ENCODE data around the gene PTPRT. TPM values are rescaled to one million over a fixed set of nuclear protein-coding genes. Genes with fewer than 3 reads are reported as not detected.
"Not testable (repeated sequence)": the region's sequence is repeated elsewhere in the genome, so short reads cannot be mapped to it uniquely, and the experiment has no call there.

Gene PTPRT
- total RNA-seq, 1 donor from 2014 or later = not detected

- DNase-seq (ENCODE audit: low read depth in 2 of 2) = no peak
These were observed 275.4 kb downstream of the PTPRT start for GRCh38 chr20:42914302-42914701.

- not testable (repeated sequence) for DNase-seq (ENCODE audit: low read depth in 2 of 2)
These were observed 278.9 kb downstream of the PTPRT start for GRCh38 chr20:42910808-42911207.

GRCh38 chr20:42907730-42908129, 282.0 kb downstream of the PTPRT start:
- DNase-seq (ENCODE audit: low read depth in 2 of 2) = no peak

GRCh38 chr20:42906120-42906519, 283.6 kb downstream of the PTPRT start:
- no peak for DNase-seq (ENCODE audit: low read depth in 2 of 2)

GRCh38 chr20:42902509-42902908, 287.2 kb downstream of the PTPRT start:
- no peak for DNase-seq (ENCODE audit: low read depth in 2 of 2)

GRCh38 chr20:42901689-42902440, 287.8 kb downstream of the PTPRT start:
- no peak for DNase-seq (ENCODE audit: low read depth in 2 of 2)

- DNase-seq (ENCODE audit: low read depth in 2 of 2) = not testable (repeated sequence)
These were observed 288.9 kb downstream of the PTPRT start for GRCh38 chr20:42900764-42901163.

- no peak for DNase-seq (ENCODE audit: low read depth in 2 of 2)
These were observed 294.7 kb downstream of the PTPRT start for GRCh38 chr20:42895020-42895419.

- DNase-seq (ENCODE audit: low read depth in 2 of 2) = no peak
These were observed 295.2 kb downstream of the PTPRT start for GRCh38 chr20:42894483-42894882.

- DNase-seq (ENCODE audit: low read depth in 2 of 2) = no peak
These were observed 300.2 kb downstream of the PTPRT start for GRCh38 chr20:42889517-42889916.

GRCh38 chr20:42887281-42887680, 302.4 kb downstream of the PTPRT start:
- DNase-seq (ENCODE audit: low read depth in 2 of 2) = no peak

- DNase-seq (ENCODE audit: low read depth in 2 of 2) = no peak
These were observed 302.9 kb downstream of the PTPRT start for GRCh38 chr20:42886801-42887200.

GRCh38 chr20:42886046-42886445, 303.7 kb downstream of the PTPRT start:
- DNase-seq (ENCODE audit: low read depth in 2 of 2) = no peak

GRCh38 chr20:42875581-42875980, 314.1 kb downstream of the PTPRT start:
- DNase-seq (ENCODE audit: low read depth in 2 of 2) = no peak

- DNase-seq (ENCODE audit: low read depth in 2 of 2) = no peak
These were observed 316.4 kb downstream of the PTPRT start for GRCh38 chr20:42873259-42873658.

GRCh38 chr20:42864116-42864515, 325.6 kb downstream of the PTPRT start:
- DNase-seq (ENCODE audit: low read depth in 2 of 2) = no peak

GRCh38 chr20:42862446-42862845, 327.3 kb downstream of the PTPRT start:
- DNase-seq (ENCODE audit: low read depth in 2 of 2) = no peak

- DNase-seq (ENCODE audit: low read depth in 2 of 2) = no peak
These were observed 332.3 kb downstream of the PTPRT start for GRCh38 chr20:42857446-42857845.

- no peak for DNase-seq (ENCODE audit: low read depth in 2 of 2)
These were observed 333.8 kb downstream of the PTPRT start for GRCh38 chr20:42855896-42856295.

GRCh38 chr20:42852691-42853090, 337.0 kb downstream of the PTPRT start:
- DNase-seq (ENCODE audit: low read depth in 2 of 2) = no peak

- DNase-seq (ENCODE audit: low read depth in 2 of 2) = no peak
These were observed 342.8 kb downstream of the PTPRT start for GRCh38 chr20:42846784-42847490.

- DNase-seq (ENCODE audit: low read depth in 2 of 2) = no peak
These were observed 345.0 kb downstream of the PTPRT start for GRCh38 chr20:42844751-42845150.

GRCh38 chr20:42837456-42837855, 352.2 kb downstream of the PTPRT start:
- no peak for DNase-seq (ENCODE audit: low read depth in 2 of 2)
